Activated CD8-positive, alpha-beta memory T cell treated with anti-CD3 and anti-CD28 coated beads for 36 hours (primary cell): ENCODE measurements around the gene RB1. TPM values are rescaled to one million over a fixed set of nuclear protein-coding genes. Genes with fewer than 3 reads are reported as not detected.
"Not testable (repeated sequence)": the region's sequence is repeated elsewhere in the genome, so short reads cannot be mapped to it uniquely, and the experiment has no call there.

ENCODE experiments used
- CTCF ChIA-PET: fragments of 350-600 bp; sonication (Branson Sonifier 250); formaldehyde crosslinking; loops from one replicate; lab custom pipeline; 2021; ENCODE audit warnings: antibody characterized with exemption; lab: Charles Lee
- POLR2A ChIA-PET: fragments of 350-600 bp; sonication (Branson Sonifier 250); formaldehyde crosslinking; loops from one replicate; lab custom pipeline; 2021; ENCODE audit warnings: antibody characterized with exemption; lab: Charles Lee
- total RNA-seq, 2 experiments: library from RNA; stranded (reverse); gene quantifications; one replicate each; pipeline ENCODE4 v1.2.3, GENCODE V29; 2021

The RB1 gene
- total RNA-seq, 2 experiments from 2014 or later: 34.1 to 36.9 TPM

DNA sequence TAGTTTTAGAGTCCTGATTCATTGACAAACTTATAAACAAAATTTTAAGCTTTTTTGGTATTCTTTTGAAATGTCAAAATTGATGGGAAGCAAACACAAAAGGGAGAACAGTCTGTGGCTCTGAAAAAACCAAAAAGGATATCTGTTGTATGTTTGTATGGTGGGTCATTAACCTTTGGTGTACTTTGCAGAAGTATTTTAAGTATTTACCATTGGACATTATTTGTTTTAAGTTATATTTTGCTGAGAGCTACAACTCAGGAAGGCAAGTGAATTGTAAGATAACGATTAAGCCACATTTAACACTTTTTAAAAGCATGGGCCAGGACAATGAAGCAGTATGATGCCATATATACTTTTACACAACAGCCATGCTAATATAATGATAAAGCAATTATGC lies 94.2 kb downstream of the RB1 start:
- POLR2A ChIA-PET: no interaction called here

DNA sequence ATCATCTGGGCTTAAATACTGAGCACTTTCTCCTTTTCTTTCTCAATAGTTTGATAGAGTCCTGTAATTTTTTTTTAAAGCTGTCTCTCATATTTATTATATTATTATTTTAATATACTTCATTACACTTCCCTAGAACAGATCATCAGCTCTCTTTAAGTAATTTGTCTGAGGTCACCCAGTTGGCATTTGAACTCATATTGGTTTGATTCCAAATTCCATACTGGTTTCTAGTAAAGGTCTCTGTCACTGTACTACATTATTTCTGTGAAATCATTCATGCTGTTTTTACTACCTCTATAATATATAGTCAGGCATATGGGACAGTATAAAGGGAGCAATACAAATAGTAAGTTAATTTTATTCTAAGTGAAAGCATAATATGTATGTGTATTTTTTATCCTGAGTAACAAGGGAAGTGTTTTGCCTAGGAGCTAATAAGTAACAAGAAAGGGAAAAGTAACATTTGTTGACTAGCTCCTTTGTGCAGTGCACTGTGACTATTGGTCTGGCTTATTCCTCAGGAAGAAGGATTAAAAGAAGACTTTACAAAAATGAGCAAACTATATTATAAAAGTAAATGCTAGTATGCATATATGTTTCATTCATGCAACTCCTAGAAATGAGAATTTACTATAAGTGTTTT lies 95.0 kb downstream of the RB1 start:
- ChIA-PET POLR2A (no interaction called here), CTCF (interaction anchor here (0.9 to 1.2 kb wide), 2 partner anchors 96 to 213 kb away, joined by 3 to 4 read pairs; no protein-coding TSS in a partner anchor)

More for the DNA sequence above, 94.2 kb downstream of the RB1 start:
- CTCF ChIA-PET: interaction anchor here (0.9 to 1.2 kb wide), 2 partner anchors 97 to 212 kb away, joined by 3 to 4 read pairs; no protein-coding TSS in a partner anchor

DNA sequence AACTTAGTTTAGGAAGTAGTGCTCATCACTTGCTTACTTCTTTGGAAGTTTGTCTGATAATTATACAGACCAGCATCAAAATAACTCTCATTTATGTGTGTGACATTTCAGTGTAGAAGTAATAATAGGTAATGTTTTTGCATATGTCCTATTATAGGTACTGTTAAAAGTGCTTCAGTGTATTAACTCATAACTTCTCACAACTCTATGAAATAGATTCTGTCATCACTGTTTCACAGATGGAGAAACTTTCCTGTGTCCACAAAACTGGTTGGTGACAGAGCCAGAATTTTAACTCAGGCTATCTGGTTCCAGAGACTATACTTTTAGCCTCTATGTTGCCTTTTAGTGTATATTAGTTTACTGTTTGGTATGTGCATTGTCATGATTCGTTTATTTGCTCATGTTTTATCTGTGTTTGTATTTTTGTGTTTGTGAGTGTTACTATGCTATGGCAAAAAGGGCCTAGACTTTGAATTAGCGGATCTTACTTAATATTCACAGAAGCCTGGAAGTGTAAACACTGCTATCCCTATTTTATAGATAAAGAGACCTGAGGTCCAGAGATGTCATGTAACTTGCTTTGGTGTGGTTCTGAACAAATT lies 96.6 kb downstream of the RB1 start:
- ChIA-PET CTCF (no interaction called here), POLR2A (interaction anchor here (1.1 kb wide), 1 partner anchor 132 kb away, joined by 3 read pairs; the partner anchor contains the start of gene RCBTB2)

DNA sequence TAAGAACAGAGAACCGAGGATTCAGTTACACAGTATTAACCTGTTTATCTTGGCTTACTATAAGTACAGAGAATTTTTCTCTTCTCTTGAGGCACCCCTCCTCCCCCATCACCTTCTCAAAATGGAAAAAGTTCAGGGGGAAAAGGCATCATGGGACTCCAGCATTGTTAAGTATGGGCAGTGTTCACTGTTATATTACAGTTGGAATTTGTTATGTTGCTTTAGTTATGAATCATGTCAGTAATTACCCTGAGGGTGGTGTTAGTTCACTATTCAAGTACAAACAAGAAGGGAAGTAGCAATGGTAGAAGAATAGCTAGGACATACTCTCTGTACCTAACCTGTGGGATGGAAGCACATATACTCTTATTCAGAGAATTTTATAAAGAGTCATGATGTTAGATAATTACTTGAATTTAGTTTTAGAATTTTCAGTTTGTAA lies 97.3 kb downstream of the RB1 start:
- POLR2A ChIA-PET: interaction anchor here (1.1 kb wide), 1 partner anchor 132 kb away, joined by 3 read pairs; the partner anchor contains the start of gene RCBTB2

DNA sequence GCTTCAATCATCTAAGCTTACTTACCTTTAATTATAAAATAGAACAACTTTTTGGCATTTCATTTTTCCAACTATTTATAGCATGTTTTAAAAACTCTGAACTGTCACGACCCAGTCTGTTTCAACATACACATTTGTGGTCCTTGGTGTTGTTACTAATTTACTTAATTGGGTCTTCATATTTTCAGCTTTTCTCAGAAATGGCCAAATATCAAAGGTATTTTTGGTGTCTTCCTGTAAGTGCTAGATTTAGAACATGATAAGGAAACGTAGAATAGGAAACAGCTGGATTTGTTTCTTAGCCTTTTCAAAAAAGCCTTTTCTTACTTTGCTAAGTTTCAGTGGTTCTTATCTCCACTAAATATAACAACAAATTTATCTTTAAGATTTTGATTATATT lies 97.9 kb downstream of the RB1 start:
- POLR2A ChIA-PET: interaction anchor here (1.1 kb wide), 1 partner anchor 131 kb away, joined by 3 read pairs; the partner anchor contains the start of gene RCBTB2
- CTCF ChIA-PET: interaction anchor here (0.6 kb wide), 1 partner anchor 55 kb away, joined by 3 read pairs; no protein-coding TSS in a partner anchor

More for the DNA sequence above, 97.3 kb downstream of the RB1 start:
- CTCF ChIA-PET: interaction anchor here (0.6 kb wide), 1 partner anchor 54 kb away, joined by 3 read pairs; no protein-coding TSS in a partner anchor

DNA sequence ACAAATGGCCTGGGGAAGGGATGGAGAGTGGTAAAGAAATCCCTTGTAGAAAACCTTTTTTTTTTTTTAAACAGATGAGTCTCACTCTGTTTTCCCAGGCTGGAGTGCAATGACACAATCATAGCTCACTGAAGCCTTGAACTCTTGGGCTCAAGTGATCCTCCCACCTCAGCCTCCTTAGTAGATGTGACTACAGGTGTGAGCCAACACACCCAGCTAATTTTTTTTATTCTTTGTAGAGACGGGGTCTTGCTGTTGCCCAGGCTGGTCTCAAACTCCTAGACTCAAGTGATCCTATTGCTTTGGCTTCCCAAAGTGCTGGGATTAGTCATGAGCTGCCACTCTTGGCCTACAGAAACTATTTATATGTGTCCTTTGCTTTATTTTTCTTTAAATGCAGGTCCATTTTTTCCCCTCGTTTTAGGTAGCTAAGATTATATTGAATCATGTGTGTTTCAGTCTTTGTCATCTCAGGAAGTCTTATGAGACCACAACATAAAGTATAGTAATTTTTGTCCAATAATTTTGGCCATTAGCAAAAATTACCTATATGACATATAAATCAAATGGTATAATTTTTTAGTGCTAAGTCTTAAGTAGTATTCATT lies 98.9 kb downstream of the RB1 start:
- CTCF ChIA-PET: no interaction called here
- POLR2A ChIA-PET: interaction anchor here (0.8 to 0.9 kb wide), 2 partner anchors 9 to 130 kb away, joined by 3 read pairs; no protein-coding TSS in a partner anchor

DNA sequence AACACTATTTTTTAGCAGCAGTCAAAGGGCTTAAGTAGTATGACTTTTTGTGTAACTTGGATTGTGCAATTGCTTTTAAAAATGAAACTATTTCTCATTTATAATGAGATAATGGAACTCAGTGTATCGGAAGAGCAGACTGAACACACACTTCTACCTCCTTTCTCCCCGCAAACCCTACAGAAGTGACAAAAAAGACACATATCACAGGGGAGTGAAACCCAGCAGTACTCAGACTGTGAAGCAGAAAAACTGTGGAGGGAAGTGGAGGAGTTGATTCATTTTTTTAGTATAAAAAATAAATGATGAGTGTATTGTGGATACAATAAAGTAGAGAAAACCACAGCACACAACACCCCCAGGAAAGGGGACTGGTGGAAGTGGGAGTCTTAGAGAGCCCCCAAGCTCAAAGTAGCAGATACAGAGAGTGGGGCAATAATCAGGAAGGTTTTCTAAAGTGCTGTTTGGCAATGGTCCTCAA lies 99.6 kb downstream of the RB1 start:
- ChIA-PET CTCF (no interaction called here), POLR2A (interaction anchor here (0.8 to 1.0 kb wide), 4 partner anchors 9 to 158 kb away, joined by 3 read pairs; partner anchors contain the start of gene LPAR6)

DNA sequence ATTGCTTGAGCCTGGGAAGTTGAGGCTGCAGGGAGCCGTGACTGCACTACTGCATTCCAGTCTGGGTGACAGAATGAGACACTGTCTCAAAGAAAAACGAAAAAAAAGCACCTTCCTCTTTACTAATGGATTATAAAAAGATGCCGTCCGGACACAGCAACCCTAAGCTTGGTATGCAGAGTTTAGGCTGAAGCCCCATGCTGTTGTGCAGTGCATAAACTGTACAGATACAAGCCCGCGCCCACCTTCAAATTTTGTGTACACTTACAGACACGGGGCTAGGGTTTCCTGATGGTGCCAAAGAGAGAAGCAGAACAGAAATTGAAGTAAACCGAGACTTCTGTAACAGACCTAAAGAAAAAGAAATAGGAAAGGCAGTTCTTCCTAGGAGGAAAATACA lies 100.4 kb downstream of the RB1 start:
- ChIA-PET POLR2A (interaction anchor here (0.9 to 1.0 kb wide), 2 partner anchors 9 to 158 kb away, joined by 3 read pairs; partner anchors contain the start of gene LPAR6), CTCF (no interaction called here)

DNA sequence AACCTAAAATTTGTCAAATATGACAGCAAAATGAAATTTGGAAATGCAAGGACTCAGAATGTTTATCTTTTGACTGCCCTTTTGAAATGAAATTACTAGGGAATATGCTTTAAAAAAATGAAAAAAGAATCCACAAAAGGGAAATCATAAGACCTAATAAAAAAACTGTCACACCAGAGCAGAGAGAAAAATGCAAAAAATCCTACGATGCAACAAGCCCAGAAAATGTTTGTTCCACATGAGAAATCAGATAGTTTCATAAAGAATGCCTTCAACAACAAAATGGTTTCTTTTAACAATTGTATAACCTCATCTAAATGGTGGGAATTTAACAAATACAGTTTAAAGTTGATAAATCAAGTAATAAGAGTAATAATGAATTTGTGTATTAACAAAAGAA lies 101.4 kb downstream of the RB1 start:
- CTCF ChIA-PET: no interaction called here
- POLR2A ChIA-PET: no interaction called here

DNA sequence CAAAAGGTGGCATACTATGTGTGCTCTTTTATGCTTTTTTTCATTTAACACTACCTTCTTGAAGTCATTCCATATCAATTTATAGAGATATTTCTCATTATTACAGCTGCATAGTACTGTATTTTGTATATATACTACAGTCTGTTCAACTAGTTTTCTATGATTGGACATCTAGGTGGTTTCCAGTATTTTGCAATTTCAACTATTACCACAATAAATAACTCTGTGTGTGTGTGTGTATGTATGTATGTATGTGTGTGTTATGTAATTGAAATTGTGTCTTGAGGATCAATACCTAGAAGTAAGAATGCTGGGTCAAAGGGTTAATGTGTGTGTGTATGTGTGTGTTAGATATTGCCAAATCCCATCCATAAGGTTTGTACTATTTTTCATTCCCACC lies 102.3 kb downstream of the RB1 start:
- POLR2A ChIA-PET: no interaction called here
- CTCF ChIA-PET: no interaction called here

DNA sequence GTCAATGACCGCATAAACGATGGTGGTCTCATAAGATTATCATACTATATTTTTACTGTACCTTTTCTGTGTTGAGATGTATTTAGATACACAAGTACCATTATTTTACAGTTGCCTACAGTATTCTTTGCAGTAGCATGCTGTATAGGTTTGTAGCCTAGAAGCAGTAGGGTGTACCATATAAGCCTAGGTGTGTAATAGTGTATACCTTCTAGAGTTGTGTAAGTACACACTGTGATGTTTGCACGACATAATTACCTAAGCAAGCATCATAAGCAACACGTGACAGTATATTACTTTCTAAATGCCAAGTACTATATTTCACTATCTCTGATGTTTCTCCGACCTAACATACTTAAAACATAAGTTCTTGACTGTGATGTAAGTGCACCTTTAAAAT lies 106.6 kb downstream of the RB1 start:
- POLR2A ChIA-PET: no interaction called here
- CTCF ChIA-PET: no interaction called here

DNA sequence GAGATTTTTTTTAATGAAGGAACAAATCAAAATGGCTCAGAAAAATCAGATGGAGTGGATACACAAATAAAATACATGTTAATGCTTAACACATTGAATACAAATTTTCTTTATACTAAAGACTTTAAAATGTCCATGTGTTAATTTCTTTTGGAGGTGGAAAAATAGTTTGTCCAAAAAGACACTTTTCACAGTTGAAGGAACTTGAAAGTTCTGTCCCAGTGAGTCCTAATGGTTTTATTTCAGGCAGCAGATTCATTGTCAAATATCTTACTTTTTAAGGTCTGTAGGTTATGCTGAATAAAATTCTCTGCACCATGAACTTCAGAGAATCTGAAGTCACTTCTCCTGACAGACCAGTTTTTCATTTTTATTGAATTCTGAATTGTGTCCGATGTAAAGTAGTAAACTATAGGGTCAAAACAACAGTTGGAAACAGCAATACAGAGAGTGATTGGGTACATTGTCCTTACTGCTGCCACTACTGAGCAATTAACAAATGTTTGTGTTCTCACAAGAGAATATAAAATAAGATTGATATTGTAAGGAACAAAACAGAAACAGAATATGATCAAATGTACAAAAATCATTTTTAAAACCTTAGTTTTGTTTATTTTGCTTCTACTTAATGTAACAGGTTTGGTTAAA lies 107.7 kb downstream of the RB1 start:
- ChIA-PET CTCF (no interaction called here), POLR2A (no interaction called here)

DNA sequence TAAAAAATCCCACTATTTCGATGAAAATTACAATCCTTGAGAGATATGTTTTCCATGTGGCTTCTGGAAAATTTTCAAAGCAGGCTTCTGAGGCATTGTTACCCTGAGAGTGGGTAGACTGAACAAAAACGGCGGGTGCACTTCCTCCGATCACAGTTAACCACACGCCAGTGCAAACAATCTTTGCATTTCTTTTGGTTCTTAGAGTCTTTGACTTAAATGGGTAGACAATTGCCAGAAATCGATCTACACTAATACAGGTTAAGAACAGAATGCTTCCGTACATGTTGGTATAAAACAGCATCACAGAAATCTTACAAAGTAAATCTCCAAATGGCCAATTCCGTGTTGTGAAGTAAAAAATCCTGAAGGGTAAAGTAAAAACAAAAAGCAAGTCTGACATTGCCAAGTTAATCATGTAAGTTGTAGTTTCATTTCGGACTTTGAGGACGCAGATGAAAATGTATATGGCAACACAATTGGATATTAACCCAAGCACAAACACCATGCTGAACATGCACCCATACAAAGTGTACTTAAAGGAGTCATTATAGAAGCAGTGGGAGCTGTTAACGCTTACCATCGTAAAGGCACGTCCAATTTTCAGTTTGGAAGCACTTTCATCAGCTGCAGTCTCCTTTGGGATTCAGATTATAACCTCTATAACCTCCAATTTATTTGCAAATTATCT lies 108.4 kb downstream of the RB1 start:
- POLR2A ChIA-PET: interaction anchor here (1.0 kb wide), 1 partner anchor 8 kb away, joined by 3 read pairs; no protein-coding TSS in a partner anchor

DNA sequence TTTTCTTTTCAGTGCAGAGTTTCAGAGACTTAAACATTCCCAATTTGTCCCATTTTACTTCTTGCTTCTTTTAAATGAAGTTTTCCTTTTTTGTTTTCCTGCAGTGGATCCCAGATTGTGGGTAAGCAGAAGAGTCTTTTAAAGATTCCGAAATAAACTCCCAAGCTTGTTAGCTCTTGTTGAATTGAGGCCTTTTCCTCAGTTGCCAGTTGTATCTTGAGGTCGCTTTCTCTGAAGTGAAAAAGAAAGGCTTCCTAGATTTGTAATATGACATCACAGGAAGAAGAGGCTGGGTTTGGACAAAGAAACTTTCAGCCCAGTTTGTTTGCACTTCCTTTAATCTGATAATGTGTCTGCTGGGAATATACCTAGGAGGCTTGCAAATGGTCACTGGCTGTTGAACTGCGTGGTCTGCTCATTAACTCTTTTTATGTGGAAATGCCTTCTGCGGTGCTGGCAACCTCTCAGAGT lies 109.4 kb downstream of the RB1 start, which contains the start of gene LPAR6:
Gene LPAR6, minus strand, starts transcription at position 233 of the 471 bp plus-strand sequence. CDS start 690 bp downstream, outside the sequence.
- POLR2A ChIA-PET: interaction anchor here (1.0 kb wide), 1 partner anchor 9 kb away, joined by 3 read pairs; no protein-coding TSS in a partner anchor
- CTCF ChIA-PET: interaction anchor here (1.3 kb wide), 1 partner anchor 167 kb away, joined by 3 read pairs; no protein-coding TSS in a partner anchor

More for the DNA sequence above, 108.4 kb downstream of the RB1 start:
- CTCF ChIA-PET: interaction anchor here (1.3 kb wide), 1 partner anchor 168 kb away, joined by 3 read pairs; no protein-coding TSS in a partner anchor

DNA sequence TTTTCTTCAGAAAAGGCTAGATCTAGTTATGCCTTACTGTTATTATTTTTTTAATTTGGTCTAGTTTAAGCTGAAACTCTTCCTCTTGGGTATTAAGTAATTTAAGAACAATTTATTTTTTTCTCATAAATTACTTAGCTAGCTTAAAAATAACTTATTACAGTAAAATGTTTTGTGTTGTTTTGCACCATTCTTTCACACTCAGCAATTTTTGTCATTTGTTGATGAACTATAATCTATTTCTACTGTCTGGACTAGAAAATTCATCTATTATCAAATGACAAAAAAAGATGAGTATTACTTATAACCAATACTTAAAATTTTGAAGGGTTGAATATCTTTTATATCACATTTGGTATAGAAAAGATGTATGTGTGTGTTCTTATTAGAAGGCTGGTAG lies 111.0 kb downstream of the RB1 start:
- ChIA-PET POLR2A (no interaction called here), CTCF (no interaction called here)

DNA sequence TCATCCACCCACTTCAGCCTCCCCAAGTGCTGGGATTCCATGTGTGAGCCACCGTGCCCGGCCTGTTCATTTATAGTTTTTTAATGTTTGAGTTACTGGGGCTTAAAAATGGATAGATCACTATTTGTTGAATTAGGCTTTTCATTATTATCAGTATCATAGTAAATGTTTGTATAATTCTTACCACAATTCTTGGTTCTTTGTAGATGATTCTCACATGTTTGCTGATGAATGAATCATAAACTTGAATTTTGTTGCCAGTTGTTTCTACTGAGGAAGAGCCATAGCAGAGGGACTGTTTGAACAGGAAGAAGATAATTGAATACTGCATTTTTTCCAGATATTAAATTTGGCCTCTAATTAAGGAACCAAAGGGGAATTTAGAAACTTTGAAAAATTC lies 112.0 kb downstream of the RB1 start:
- ChIA-PET CTCF (no interaction called here), POLR2A (no interaction called here)

DNA sequence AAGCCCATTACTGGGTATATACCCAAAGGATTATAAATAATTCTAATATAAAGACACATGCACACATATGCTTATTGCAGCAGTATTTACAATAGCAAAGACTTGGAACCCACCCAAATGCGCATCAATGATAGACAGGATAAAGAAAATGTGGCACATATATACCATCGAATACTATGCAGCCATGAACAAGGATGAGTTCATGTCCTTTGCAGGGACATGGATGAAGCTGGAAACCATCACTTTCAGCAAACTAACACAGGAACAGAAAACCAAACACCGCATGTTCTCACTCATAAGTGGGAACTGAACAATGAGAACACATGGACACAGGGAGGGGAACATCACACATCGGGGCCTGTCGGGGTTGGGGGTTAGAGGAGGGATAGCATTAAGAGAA lies 118.5 kb downstream of the RB1 start:
- POLR2A ChIA-PET, CTCF ChIA-PET: not testable (repeated sequence)

DNA sequence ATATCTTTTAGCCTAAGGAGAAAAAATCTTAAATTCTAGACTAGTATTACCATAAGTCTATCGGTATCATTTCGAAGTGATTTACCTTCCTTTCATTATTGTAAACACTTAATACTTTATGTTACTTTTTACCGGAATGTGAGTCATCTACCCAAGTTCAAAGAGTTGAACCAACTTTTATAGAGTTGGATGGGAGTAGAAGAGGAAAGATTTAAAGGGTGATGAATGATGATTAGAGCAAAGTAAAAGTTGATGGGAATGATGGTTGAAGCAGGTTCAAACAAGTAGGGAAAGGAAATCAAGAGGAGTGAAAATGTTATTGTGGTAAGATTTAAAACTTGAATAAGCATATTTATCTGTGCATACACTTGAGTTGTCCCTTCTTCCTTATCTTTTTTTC lies 120.7 kb downstream of the RB1 start:
- CTCF ChIA-PET: no interaction called here
- POLR2A ChIA-PET: no interaction called here
